ENCODE measurements around the gene C4orf50.

The C4orf50 gene

GRCh38 chr4:5958199-5958735 lies 60.0 kb downstream of the C4orf50 start:
- Histone ChIP-seq H3K9ac (ENCODE audit: low read depth, low read length, poor library complexity, severe bottlenecking) (no peak overlapping the region), H3K36me3 (ENCODE audit: insufficient read depth, low read length) (no peaks in the 10 kb centered on the region), H3K79me2 (ENCODE audit: insufficient read depth, low read length) (no peaks in the 10 kb centered on the region), H3K4me1 (ENCODE audit: insufficient read depth, low read length, poor library complexity, severe bottlenecking) (no peaks in the 10 kb centered on the region), H3K4me3 (ENCODE audit: low read length, poor library complexity, severe bottlenecking) (no peak overlapping the region), H3K9me3 (ENCODE audit: insufficient read depth, low read depth, low read length) (no peaks in the 10 kb centered on the region), H3K9me2 (replicated peaks; ENCODE audit: low read depth, low read length) (no peaks in the 10 kb centered on the region), H3K4me2 (ENCODE audit: low read depth, low read length, poor library complexity, severe bottlenecking) (no peak overlapping the region), H3F3A (ENCODE audit: low read depth) (no peaks in the 10 kb centered on the region), H2AFZ (ENCODE audit: low read length) (no peak overlapping the region), H3K27me3 (ENCODE audit: insufficient read depth, low read length, poor library complexity, severe bottlenecking) (no peaks in the 10 kb centered on the region), H4K20me1 (ENCODE audit: insufficient read depth, low read length, poor library complexity, severe bottlenecking) (no peaks in the 10 kb centered on the region)
- no peak for TF ChIP-seq EZH2phosphoT487 (IDR thresholded peaks at IDR 0.05; ENCODE audit: borderline replicate concordance)
- TF ChIP-seq, protein P1, sequence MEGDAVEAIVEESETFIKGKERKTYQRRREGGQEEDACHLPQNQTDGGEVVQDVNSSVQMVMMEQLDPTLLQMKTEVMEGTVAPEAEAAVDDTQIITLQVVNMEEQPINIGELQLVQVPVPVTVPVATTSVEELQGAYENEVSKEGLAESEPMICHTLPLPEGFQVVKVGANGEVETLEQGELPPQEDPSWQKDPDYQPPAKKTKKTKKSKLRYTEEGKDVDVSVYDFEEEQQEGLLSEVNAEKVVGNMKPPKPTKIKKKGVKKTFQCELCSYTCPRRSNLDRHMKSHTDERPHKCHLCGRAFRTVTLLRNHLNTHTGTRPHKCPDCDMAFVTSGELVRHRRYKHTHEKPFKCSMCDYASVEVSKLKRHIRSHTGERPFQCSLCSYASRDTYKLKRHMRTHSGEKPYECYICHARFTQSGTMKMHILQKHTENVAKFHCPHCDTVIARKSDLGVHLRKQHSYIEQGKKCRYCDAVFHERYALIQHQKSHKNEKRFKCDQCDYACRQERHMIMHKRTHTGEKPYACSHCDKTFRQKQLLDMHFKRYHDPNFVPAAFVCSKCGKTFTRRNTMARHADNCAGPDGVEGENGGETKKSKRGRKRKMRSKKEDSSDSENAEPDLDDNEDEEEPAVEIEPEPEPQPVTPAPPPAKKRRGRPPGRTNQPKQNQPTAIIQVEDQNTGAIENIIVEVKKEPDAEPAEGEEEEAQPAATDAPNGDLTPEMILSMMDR (conservative IDR thresholded peaks at IDR 0.05; ENCODE audit: low read length), result no peak

GRCh38 chr4:5957076-5957475 lies 61.2 kb downstream of the C4orf50 start:
- Histone ChIP-seq H3K4me1 (ENCODE audit: insufficient read depth, low read length, poor library complexity, severe bottlenecking) (no peaks in the 10 kb centered on the region), H3K79me2 (ENCODE audit: insufficient read depth, low read length) (no peaks in the 10 kb centered on the region), H3K4me2 (ENCODE audit: low read depth, low read length, poor library complexity, severe bottlenecking) (no peak overlapping the region), H3K27me3 (ENCODE audit: insufficient read depth, low read length, poor library complexity, severe bottlenecking) (no peaks in the 10 kb centered on the region), H4K20me1 (ENCODE audit: insufficient read depth, low read length, poor library complexity, severe bottlenecking) (no peaks in the 10 kb centered on the region), H3K36me3 (ENCODE audit: insufficient read depth, low read length) (no peaks in the 10 kb centered on the region), H3K9ac (ENCODE audit: low read depth, low read length, poor library complexity, severe bottlenecking) (no peak overlapping the region), H3K9me2 (replicated peaks; ENCODE audit: low read depth, low read length) (no peaks in the 10 kb centered on the region), H2AFZ (ENCODE audit: low read length) (no peak overlapping the region), H3F3A (ENCODE audit: low read depth) (no peaks in the 10 kb centered on the region), H3K9me3 (ENCODE audit: insufficient read depth, low read depth, low read length) (no peaks in the 10 kb centered on the region; the same call in 1 of the 2 replicates), H3K4me3 (ENCODE audit: low read length, poor library complexity, severe bottlenecking) (no peak overlapping the region)
- TF ChIP-seq EZH2phosphoT487 (IDR thresholded peaks at IDR 0.05; ENCODE audit: borderline replicate concordance), result no peak
- TF ChIP-seq, protein P1 (conservative IDR thresholded peaks at IDR 0.05; ENCODE audit: low read length), result no peak

DNA sequence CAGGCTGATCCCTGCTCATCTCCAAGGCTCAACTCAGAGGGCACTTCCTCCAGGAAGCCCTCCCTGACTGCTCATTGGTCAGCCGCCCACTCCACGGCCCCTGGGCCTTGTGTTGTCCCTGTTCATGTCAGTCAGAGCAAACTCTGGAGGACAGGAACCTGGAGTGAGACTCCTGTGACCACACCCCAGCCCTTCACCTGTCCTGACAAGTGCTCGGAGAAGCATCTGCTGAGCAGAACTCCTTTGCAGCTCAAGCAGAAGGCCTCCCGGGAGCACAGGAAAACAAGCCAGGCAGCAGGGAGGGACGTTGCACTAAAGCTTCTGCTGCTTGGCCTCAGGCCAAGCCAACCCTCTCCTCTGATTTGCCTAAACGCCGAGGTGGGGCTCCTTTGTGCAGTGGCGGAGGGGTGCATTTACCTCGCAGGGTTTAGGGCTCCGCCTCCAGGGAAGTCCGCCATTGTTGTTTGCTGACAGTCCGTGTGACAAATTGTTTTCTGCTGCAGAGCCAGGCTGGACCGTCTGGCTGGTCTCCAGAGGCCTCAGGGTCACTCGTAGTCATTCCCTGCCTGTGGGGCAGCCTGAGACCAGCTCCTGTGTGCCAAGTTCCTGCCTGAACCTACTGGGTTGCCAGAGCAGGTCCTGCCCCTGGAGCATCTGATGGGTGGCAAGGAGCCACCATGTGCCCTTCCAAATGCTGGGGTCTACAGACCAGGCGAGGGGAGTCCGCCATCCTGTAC lies 61.8 kb downstream of the C4orf50 start:
- Histone ChIP-seq H3K4me3 (ENCODE audit: low read length, poor library complexity, severe bottlenecking) (no peak overlapping the region), H3K9ac (ENCODE audit: low read depth, low read length, poor library complexity, severe bottlenecking) (no peak overlapping the region), H4K20me1 (ENCODE audit: insufficient read depth, low read length, poor library complexity, severe bottlenecking) (no peaks in the 10 kb centered on the region), H3K9me3 (ENCODE audit: insufficient read depth, low read depth, low read length) (no peaks in the 10 kb centered on the region; the same call in 1 of the 2 replicates), H3K4me1 (ENCODE audit: insufficient read depth, low read length, poor library complexity, severe bottlenecking) (no peaks in the 10 kb centered on the region), H3K4me2 (ENCODE audit: low read depth, low read length, poor library complexity, severe bottlenecking) (no peak overlapping the region), H3K9me2 (replicated peaks; ENCODE audit: low read depth, low read length) (no peaks in the 10 kb centered on the region), H3K27me3 (ENCODE audit: insufficient read depth, low read length, poor library complexity, severe bottlenecking) (no peaks in the 10 kb centered on the region), H2AFZ (ENCODE audit: low read length) (no peak overlapping the region), H3K79me2 (ENCODE audit: insufficient read depth, low read length) (no peaks in the 10 kb centered on the region), H3K36me3 (ENCODE audit: insufficient read depth, low read length) (no peaks in the 10 kb centered on the region), H3F3A (ENCODE audit: low read depth) (no peaks in the 10 kb centered on the region)
- no peak for TF ChIP-seq EZH2phosphoT487 (IDR thresholded peaks at IDR 0.05; ENCODE audit: borderline replicate concordance)
- TF ChIP-seq, protein P1 (conservative IDR thresholded peaks at IDR 0.05; ENCODE audit: low read length), result no peak

Data from Loucy (cell line).